Activated CD8-positive, alpha-beta T cell treated with anti-CD3 and anti-CD28 coated beads for 36 hours (primary cell): ENCODE results near the gene NDN. TPM values are rescaled to one million over a fixed set of nuclear protein-coding genes. Genes with fewer than 3 reads are reported as not detected.
A peak's percentile ranks its signal among the peaks of the same experiment; 100 is the strongest.
"Not testable (repeated sequence)": the region's sequence is repeated elsewhere in the genome, so short reads cannot be mapped to it uniquely, and the experiment has no call there.

ENCODE experiments used
- ATAC-seq: fragments of 200-7000 bp; cut with Tn5 transposase; one replicate; pipeline ENCODE4 v1.10.0; 2021; ENCODE audit warnings: mild to moderate bottlenecking, moderate library complexity
- CTCF ChIA-PET: fragments of 350-600 bp; sonication (Branson Sonifier 250); formaldehyde crosslinking; loops from one replicate; lab custom pipeline; 2021; ENCODE audit warnings: antibody characterized with exemption; lab: Charles Lee
- POLR2A ChIA-PET: fragments of 350-600 bp; sonication (Branson Sonifier 250); formaldehyde crosslinking; loops from one replicate; lab custom pipeline; 2021; ENCODE audit warnings: antibody characterized with exemption; lab: Charles Lee
- DNase-seq: peaks from one replicate; pipeline ENCODE4 v3.0.0-alpha.2; 2020
- H3K27ac Mint-ChIP-seq: one replicate; pipeline ENCODE4 v1.8.0; 2021; ENCODE audit warnings: mild to moderate bottlenecking, mixed read lengths
- H3K27me3 Mint-ChIP-seq: one replicate; pipeline ENCODE4 v1.8.0; 2021; ENCODE audit warnings: mixed read lengths
- H3K36me3 Mint-ChIP-seq: one replicate; pipeline ENCODE4 v1.8.0; 2021; ENCODE audit warnings: low read depth, mixed read lengths
- H3K4me1 Mint-ChIP-seq: one replicate; pipeline ENCODE4 v1.8.0; 2021; ENCODE audit warnings: low read depth, mixed read lengths
- H3K4me3 Mint-ChIP-seq: one replicate; pipeline ENCODE4 v1.8.0; 2021; ENCODE audit warnings: mild to moderate bottlenecking, moderate library complexity, mixed read lengths
- H3K9me3 Mint-ChIP-seq: one replicate; pipeline ENCODE4 v1.8.0; 2021; ENCODE audit warnings: mixed read lengths
- intact Hi-C: fragments of 100-400 bp; cut with micrococcal nuclease; formaldehyde crosslinking; loops from one replicate; pipeline ENCODE4 v1.10.0; 2022
- total RNA-seq, 2 experiments: library from RNA; stranded (reverse); gene quantifications; one replicate each; pipeline ENCODE4 v1.2.3, GENCODE V29; 2021
- TF ChIP-seq, protein P1 (sequence below): fragments of 200-600 bp; IDR thresholded peaks from one replicate; pipeline ENCODE4 v1.8.0; 2022; ENCODE audit warnings: antibody characterized with exemption, mild to moderate bottlenecking

NDN gene, protein sequence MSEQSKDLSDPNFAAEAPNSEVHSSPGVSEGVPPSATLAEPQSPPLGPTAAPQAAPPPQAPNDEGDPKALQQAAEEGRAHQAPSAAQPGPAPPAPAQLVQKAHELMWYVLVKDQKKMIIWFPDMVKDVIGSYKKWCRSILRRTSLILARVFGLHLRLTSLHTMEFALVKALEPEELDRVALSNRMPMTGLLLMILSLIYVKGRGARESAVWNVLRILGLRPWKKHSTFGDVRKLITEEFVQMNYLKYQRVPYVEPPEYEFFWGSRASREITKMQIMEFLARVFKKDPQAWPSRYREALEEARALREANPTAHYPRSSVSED
- total RNA-seq, result 1 to 10 TPM; 2.6 to 3.0 TPM

DNA sequence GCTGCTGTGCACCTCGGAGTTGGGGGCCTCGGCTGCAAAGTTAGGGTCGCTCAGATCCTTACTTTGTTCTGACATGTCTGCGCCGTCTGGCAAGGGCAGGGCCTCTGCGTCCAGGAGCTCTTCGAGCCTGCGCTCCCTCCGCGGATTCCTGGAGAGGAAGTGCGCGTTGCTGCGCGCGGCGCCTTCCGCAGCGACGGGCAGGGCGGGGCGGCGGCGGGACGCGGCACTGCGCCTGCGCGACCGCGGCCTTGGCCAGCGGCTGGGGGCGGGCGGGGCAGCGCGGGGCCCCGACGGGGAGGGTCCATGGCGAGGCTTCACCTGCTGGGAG, at the start of gene NDN:
Gene NDN, minus strand, starts transcription at position 163 of the 328 bp plus-strand sequence. Its CDS starts 88 bp downstream, at position 75.
- Mint-ChIP-seq H3K4me1 (no peaks in the 10 kb centered on the region), H3K36me3 (no peaks in the 10 kb centered on the region), H3K27me3 (peaks cover 3% of the 10 kb centered on the region), H3K4me3 (peak within 1 kb of the TSS; percentile 21), H3K27ac (no peak within 1 kb of the TSS), H3K9me3 (no peaks in the 10 kb centered on the region)
- TF ChIP-seq, protein P1, sequence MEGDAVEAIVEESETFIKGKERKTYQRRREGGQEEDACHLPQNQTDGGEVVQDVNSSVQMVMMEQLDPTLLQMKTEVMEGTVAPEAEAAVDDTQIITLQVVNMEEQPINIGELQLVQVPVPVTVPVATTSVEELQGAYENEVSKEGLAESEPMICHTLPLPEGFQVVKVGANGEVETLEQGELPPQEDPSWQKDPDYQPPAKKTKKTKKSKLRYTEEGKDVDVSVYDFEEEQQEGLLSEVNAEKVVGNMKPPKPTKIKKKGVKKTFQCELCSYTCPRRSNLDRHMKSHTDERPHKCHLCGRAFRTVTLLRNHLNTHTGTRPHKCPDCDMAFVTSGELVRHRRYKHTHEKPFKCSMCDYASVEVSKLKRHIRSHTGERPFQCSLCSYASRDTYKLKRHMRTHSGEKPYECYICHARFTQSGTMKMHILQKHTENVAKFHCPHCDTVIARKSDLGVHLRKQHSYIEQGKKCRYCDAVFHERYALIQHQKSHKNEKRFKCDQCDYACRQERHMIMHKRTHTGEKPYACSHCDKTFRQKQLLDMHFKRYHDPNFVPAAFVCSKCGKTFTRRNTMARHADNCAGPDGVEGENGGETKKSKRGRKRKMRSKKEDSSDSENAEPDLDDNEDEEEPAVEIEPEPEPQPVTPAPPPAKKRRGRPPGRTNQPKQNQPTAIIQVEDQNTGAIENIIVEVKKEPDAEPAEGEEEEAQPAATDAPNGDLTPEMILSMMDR, result no peak
- ChIA-PET POLR2A (no interaction called here), CTCF (no interaction called here)
- DNase-seq (peak; percentile 6), ATAC-seq (peak; percentile 47)
- intact Hi-C loops, result no loop called here

DNA sequence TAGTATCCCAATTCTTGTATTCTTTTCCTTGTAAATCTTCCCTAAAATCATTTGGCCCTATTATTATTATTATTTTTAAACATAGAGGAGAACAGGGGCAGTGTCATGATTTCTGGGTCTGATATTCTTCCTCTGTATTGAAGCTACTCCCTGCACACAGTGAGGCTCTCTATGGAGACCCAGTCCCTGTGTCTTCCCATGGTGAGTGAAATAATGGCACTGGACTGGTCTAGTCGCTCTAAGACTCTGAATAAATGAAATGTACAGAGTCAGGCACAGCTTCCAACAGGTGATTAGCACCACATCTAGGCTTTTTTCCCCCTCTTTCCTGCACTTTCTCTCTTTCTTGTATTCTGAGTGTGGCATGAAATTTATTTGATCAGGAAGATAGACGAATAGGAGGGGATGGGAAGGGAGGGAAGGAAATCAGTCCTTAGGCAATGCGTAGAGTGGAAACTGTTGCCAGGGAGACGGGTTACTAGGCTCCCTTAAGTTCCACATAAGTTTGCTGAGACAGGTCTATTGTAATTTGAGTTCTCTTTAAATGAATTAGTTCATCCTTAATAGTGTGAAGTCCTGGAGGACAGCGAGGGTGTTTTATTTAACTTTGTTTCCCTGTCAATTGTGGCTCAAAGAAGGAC, 49.0 kb upstream of the NDN start:
- DNase-seq (no peak), ATAC-seq (no peak)
- H3K36me3 Mint-ChIP-seq, result no peaks in the 10 kb centered on the region
- TF ChIP-seq, protein P1, result no peak
- no peaks in the 10 kb centered on the region for H3K27me3 Mint-ChIP-seq
- intact Hi-C loops, result no loop called here
- no peaks in the 10 kb centered on the region for H3K4me1 Mint-ChIP-seq
- H3K27ac Mint-ChIP-seq, result no peak overlapping the region
- ChIA-PET CTCF (no interaction called here), POLR2A (no interaction called here)
- peaks cover 8% of the 10 kb centered on the region for H3K9me3 Mint-ChIP-seq
- H3K4me3 Mint-ChIP-seq, result no peak overlapping the region

DNA sequence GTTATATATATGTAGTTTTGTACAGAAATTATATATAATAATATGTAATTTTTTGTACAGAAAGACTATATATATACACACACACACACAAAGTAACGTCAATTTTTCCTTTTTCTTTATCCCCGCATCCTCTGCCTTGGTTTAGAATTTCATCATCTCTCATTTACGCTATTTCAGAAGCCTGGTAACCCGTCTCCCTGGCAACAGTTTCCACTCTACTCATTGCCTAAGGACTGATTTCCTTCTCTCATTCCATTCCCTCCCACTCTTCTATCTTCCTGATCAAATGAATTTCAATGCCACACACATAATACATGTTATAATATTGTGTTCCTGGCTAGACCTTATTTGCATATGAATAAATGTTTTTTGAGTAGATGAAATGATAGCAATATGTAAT, 47.8 kb upstream of the NDN start:
- ATAC-seq (no peak), DNase-seq (no peak)
- Mint-ChIP-seq H3K9me3 (peaks cover 7% of the 10 kb centered on the region), H3K27ac (no peak overlapping the region), H3K4me1 (no peaks in the 10 kb centered on the region), H3K4me3 (no peak overlapping the region), H3K36me3 (no peaks in the 10 kb centered on the region), H3K27me3 (no peaks in the 10 kb centered on the region)
- intact Hi-C loops, result no loop called here
- ChIA-PET POLR2A (no interaction called here), CTCF (no interaction called here)
- TF ChIP-seq, protein P1, result no peak

DNA sequence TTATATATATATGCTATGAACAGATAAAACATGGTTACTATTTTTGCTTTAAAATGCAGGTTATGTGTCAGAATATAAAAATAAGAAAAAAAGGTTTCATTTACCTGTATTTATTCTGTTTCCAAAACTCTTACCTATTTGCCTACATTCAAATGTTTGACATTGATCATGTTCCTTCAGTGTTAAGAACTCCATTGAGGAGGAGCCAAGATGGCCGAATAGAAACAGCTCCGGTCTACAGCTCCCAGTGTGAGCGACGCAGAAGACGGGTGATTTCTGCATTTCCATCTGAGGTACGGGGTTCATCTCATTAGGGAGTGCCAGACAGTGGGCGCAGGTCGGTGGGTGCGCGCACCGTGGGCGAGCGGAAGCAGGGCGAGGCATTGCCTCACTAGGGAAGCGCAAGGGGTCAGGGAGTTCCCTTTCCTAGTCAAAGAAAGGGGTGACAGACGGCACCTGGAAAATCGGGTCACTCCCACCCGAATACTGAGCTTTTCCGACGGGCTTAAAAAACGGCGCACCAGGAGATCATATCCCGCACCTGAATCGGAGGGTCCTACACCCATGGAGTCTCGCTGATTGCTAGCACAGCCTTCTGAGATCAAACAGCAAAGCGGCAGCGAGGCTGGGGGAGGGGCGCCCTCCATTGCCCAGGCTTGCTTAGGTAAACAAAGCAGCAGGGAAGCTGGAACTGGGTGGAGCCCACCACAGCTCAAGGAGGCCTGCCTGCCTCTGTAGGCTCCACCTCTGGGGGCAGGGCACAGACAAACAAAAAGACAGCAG, 27.0 kb upstream of the NDN start:
- H3K27ac Mint-ChIP-seq, DNase-seq, H3K4me1 Mint-ChIP-seq, H3K9me3 Mint-ChIP-seq, CTCF ChIA-PET, ATAC-seq, H3K27me3 Mint-ChIP-seq, POLR2A ChIA-PET, intact Hi-C loops, H3K36me3 Mint-ChIP-seq, H3K4me3 Mint-ChIP-seq: not testable (repeated sequence)

DNA sequence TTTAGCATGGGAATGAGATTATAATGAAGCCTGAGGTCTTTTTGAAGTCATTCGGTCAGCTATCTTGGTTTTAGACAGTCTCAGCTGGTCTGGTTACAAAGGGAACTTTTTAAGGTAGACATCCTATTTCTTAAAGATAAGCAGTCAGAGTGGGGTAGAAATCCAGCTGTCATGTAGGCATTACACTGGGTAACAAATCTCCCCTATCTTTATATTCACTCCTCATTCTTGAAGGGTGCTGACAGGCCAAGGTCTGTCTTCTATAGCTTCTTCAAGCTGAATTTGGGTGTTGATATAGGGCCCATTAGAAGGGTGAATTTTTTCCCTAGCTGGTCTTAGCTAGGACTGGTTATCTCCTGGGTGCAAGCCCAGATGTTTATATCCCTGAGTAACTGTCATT, 21.2 kb upstream of the NDN start:
- Mint-ChIP-seq H3K36me3 (no peaks in the 10 kb centered on the region), H3K9me3 (peaks cover 3% of the 10 kb centered on the region), H3K4me1 (no peaks in the 10 kb centered on the region), H3K27me3 (no peaks in the 10 kb centered on the region), H3K4me3 (no peak overlapping the region), H3K27ac (no peak overlapping the region)
- intact Hi-C loops, result no loop called here
- ATAC-seq (no peak), DNase-seq (no peak)
- CTCF ChIA-PET, result no interaction called here
- POLR2A ChIA-PET, result no interaction called here
- TF ChIP-seq, protein P1, result no peak
